Measurements from ENCODE around the gene AP5S1.

DNA sequence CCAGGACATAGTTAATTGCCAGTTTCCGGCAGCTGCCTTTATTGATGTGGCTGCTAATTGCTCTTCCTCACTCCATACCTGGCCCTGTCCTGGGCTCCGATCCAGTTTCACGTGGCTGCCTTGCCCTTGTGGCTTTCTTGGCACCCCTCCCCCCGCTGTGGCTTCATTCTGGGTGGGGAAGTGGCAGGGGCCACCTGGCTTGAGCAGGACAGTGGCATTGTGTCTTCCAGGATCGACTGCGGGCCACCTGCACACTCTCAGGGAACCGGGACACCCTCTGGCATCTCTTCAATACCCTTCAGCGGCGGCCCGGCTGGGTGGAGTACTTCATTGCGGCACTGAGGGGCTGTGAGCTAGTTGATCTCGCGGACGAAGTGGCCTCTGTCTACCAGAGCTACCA, 37.1 kb downstream of the AP5S1 start:
- no peak for TF ChIP-seq POLR2A (IDR thresholded peaks at IDR 0.05)
- no peak for TF ChIP-seq EP300 (IDR thresholded peaks at IDR 0.05)
- TF ChIP-seq, protein P1, sequence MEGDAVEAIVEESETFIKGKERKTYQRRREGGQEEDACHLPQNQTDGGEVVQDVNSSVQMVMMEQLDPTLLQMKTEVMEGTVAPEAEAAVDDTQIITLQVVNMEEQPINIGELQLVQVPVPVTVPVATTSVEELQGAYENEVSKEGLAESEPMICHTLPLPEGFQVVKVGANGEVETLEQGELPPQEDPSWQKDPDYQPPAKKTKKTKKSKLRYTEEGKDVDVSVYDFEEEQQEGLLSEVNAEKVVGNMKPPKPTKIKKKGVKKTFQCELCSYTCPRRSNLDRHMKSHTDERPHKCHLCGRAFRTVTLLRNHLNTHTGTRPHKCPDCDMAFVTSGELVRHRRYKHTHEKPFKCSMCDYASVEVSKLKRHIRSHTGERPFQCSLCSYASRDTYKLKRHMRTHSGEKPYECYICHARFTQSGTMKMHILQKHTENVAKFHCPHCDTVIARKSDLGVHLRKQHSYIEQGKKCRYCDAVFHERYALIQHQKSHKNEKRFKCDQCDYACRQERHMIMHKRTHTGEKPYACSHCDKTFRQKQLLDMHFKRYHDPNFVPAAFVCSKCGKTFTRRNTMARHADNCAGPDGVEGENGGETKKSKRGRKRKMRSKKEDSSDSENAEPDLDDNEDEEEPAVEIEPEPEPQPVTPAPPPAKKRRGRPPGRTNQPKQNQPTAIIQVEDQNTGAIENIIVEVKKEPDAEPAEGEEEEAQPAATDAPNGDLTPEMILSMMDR (IDR thresholded peaks at IDR 0.05), result no peak
- no peak for TF ChIP-seq POLR2AphosphoS5 (IDR thresholded peaks at IDR 0.05)
